NAMALWA (cell line): ENCODE results near the gene ROR1.
"Not testable (repeated sequence)": the region's sequence is repeated elsewhere in the genome, so short reads cannot be mapped to it uniquely, and the experiment has no call there.

Source experiments
- DNase-seq: peaks from one replicate; pipeline ENCODE4 v3.0.0-alpha.2; 2015; ENCODE audit warnings: low spot score

ROR1 gene

GRCh38 chr1:63758791-63759190 lies 15.0 kb upstream of the ROR1 start:
- no peak for DNase-seq

DNA sequence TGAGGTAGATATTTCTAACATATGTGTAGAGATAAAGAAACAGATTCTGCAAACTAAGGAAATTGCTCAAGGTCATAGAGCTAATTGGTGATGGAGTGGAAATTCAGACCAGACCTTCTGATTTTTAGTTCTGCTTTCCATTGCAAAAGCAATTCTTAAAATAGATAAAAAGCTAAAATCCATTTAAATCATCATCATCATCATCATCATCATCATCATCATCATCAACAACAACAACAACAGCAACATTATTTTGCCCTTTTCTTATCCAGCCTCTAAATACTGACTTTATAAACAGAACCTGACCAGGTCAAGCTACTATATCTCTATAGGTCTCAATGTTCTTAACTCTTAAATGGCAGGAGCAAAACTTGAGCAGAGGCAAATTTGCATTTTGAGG lies 14.0 kb upstream of the ROR1 start:
- no peak for DNase-seq

DNA sequence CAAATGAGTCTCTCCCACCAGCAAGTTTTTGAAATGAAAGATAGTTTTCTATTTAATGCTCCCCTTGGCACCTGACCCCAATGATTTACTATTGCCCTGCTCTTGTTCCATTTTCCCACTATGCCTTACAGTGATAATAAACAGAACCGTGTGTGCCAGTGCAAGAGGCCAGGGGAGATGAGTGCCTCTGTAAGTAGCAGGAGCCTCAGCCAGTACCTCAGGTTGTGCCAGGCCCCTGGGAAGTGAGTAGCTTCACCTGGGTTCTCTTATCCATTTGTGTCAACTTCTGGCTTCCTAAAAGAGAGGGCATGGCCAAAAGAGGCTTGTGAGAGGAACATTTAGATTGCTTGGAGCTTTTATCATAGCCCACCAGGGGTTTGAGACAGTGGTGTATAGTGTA lies 3.4 kb upstream of the ROR1 start:
- DNase-seq = no peak

GRCh38 chr1:63772201-63772600 lies 1.6 kb upstream of the ROR1 start:
- no peak for DNase-seq

GRCh38 chr1:63772876-63773275 lies 941 bp upstream of the ROR1 start:
- peak; percentile 62 for DNase-seq

DNA sequence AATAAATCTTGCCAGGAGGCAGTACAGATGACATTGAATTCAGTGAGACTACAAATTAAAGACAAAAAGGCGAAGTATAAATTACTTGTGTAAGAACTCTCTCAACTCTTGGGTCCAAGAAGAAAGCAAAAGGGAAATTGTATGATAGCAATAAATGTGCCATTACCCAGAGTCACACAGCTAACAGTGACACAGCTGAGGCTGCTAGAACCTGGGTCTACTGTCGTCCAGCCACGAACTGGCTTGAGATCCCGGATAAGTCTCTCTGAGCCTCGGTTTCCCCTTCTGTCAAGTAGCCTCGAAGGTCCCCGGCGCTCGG lies 362 bp upstream of the ROR1 start:
- no peak for DNase-seq

DNA sequence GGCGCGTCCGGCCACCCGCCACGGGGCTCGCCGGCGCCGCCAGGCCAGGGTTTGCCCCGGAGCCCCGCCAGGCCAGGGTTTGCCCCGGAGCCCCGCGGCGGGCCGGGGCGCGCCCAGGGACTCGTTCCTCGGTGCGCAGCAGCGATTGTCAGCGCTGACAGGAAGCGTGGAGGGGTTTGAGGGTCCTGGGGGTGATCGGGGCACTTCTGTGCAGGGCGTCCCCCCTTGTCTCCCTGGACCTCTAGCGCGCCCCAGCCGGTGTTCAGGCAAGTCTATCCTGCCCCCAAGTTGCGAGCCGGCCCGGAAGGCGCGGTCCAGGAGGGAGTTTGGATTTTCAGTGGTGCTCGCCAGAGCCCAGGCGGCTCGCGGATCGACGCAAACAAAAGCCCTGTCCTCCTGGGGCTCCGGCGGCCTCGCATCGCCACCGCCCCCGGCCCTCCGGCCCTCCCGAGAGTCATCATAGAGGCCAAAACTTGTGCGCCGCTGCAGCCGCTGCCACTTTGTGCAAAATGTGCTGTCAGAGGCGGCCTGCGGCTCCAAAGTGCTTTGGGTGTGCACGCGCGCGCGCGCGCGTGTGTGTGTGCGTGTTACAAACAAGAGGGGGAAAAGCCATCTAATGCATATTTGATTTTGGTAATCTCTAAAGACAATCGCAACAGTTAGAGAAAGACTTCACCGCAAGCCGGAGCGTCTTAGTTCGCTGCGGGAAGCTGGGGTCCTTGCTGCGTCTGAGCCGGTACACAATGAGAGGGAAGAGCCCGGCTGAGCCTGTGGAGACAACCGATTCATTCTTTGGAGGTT lies 1.0 kb downstream of the ROR1 start:
- peak; percentile 74 for DNase-seq

DNA sequence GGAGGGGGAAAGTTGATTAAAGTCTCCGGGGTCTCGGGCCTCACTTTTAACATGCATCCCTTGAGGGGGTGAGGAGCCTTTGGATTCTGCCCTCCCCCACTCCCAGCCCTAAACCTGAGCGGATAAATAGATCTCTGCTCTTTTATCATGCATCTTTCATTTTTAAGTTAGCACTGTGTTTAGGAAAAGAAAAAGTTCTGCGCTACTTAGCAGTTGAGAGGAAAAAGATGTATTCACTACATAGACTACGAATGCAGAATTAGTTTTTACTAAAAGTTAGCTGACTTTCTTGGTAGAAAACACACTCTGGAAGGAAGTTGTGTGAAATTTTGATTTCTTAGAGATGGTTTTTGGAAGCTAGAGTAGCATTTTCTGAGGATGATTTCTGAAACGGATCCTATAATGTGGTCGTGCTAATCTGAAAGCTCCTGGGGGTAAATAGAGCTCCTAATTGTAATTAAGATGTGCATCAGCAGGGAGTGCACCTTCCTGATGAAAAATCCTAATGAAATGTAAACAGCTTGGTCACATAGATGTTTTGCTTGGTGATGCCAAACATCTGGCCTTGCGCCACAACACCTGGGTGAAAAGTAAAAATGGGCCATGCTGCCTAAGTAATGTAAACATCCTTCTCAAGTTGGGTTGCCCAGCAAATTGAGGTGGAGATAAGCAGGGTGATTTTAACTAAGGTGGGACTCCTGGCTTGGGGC lies 1.8 kb downstream of the ROR1 start:
- peak; percentile 74 for DNase-seq

- no peak for DNase-seq
Observed at GRCh38 chr1:63777286-63777685, 3.5 kb downstream of the ROR1 start.

GRCh38 chr1:63777965-63778880 lies 4.4 kb downstream of the ROR1 start:
- DNase-seq = no peak

DNA sequence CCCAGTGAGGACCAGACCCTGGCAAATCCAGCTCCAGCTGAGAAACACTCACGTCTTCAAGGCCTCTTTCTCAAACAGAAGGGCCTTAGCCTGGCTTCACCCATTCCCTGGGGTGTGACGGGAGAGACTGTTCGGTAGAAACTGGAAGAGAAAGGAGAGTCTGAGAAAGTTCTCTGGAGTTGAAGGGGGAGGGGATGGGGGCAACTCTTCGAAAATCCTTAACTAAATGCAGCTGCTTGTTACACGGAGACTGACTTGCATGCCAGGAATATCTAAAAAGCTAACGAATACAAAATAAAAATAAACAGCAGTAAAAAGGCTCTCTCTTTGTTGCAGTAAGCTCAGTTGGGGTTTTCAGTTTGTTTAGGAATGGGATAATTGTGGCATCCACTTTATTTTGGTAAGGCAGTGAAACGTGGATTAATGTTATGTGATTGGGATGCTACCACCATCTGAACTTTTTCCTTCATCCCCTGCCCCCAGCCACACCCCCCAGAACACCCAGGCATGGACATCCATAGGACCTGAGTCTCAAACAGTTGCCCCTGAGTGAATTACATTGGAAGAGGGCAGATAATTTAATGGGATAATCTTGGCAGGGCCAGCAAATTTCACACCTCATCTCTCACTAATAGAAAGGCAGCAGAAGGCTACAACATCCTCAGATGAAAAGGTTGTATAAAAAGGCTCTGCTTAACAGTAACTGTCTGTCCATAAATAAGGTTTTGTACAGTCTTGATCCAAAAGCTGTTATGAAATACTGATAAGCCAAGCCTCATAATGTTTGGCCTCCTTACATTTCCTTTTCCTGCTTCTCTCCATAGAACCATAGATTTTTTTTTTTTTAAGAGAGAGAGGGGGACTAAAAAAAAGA lies 5.8 kb downstream of the ROR1 start:
- no peak for DNase-seq

GRCh38 chr1:63780565-63780964 lies 6.7 kb downstream of the ROR1 start:
- DNase-seq = no peak

DNA sequence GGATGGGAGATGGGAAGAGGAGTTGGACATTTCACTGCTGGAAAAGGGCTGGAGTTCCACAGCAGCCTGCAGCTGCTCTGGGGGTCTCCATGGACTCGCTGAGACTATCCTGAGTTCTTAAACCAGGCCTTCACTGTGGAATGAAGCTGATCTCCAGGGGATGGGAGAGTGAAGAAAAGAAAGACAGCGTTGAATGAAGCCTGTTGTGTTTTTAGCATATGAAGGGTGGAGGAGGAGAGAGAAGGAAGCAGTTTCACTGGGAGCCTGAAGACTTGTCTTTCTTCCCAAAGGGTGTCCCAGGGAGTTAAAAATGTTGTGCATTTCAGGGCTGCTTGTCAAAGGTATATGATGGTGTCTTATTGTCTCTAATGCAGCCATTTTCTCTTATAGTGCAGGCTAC lies 9.2 kb downstream of the ROR1 start:
- no peak for DNase-seq

- no peak for DNase-seq
Observed at GRCh38 chr1:63784083-63784482, 10.3 kb downstream of the ROR1 start.

DNA sequence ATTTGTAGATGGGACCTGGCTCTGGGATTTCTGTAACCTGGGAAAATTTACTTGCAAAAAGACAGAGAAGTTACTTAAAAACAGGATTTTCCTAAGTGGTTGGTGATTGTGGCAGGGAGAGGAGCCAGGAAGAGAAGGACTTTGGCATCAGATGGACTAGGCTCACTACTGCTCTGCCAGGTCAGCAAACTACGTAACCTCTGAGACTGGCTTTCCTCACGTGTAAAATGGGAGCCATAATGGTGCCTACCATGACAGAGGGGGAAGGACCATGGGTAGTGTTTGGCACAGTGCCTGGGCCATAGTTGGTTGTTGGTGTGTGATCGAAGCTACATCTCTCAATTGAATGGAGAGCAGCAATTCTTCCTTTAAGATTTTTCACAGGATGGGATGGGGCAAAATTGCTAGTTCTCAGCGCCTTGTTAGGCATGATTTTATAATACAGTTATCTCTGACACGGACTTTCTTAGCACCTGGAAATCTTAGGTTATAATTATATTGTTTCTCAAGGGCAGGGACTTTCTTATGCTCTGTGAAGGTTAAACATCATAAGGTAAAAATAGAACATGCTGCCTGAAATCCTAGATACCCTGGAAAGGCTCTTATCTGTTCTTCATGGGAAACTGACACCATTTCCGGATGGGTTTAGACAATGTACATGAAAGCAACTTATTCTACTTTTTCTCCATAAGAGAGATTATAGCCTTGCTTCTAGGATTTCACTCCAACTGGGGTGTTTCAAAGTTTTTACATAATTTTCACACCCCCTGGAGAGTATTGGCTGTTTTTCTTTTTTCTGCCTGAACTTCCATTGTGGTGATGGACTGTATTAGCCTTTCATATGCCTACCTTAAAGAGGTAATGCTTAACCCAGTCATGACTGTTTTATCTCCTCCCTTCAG lies 10.9 kb downstream of the ROR1 start:
- no peak for DNase-seq

GRCh38 chr1:63787270-63787669 lies 13.5 kb downstream of the ROR1 start:
- DNase-seq = not testable (repeated sequence)

DNA sequence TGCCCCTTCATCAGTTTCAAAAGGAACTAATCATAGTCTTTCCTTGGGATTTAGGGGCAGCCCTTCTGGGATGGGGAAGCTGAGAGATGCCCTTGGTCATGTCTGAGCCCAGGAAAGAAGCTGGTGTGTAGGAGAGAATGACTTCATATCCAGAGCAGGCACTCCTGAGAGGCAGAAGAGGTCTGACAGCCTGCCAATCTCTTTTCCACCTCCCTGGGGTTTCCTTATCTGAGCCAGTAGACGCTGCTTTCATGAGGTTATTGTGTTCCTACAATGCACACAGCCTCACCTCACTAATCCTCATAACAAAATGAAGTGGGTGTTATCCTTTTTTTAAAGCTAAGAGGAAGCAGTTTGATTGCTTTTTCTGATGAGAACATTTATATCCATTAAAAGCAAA lies 14.1 kb downstream of the ROR1 start:
- no peak for DNase-seq

- no peak for DNase-seq
Observed at GRCh38 chr1:63789856-63790605, 16.2 kb downstream of the ROR1 start.

- DNase-seq = no peak
Observed at GRCh38 chr1:63790989-63791388, 17.2 kb downstream of the ROR1 start.

GRCh38 chr1:63792152-63792551 lies 18.3 kb downstream of the ROR1 start:
- DNase-seq = peak; percentile 17
